ENCODE measurements around the gene COX4I1.

Gene COX4I1

DNA sequence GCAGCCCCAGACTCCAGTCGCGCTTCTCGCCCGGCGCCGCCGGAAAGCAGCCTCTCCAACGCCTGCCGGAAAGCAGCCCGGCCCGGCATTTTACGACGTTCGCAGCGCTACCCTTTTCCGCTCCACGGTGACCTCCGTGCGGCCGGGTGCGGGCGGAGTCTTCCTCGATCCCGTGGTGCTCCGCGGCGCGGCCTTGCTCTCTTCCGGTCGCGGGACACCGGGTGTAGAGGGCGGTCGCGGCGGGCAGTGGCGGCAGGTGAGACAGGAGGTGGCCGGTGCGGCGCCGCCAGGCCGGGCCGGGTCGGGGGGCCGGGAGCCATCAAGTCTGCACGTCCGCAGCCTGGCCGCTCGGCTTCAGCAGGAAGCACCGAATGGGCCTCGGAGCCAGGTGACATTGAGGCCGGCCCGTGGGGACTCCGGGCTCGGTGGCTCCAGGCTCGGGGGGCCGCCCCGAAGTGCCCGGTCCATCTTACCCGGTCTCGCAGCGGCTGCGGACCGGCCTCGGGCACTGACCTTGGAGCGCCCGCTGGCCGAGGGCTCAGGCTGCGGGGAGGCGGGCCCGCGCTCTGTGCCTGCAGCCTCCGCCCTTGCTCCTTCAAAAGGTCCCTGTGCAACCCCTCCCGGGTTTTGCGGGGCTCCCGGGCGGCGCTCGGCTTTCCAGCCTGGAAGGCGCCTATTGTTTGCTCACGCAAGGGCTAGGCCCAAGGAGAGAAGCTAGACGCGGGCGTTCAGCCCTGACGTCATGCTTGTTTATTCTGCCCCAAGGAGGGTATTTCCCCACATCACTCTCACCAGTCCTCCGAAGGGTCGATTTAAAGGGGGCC is at the start of gene COX4I1, which contains the start of gene EMC8:
Gene COX4I1, plus strand, starts transcription at position 199 of the 824 bp plus-strand sequence. CDS start 1,511 bp downstream, outside the sequence.
Gene EMC8, minus strand, starts transcription at position 48 of the 824 bp plus-strand sequence. CDS start 249 bp downstream, outside the sequence.
- peak; percentile 69 to 76 for DNase-seq (ENCODE audit: low read depth in 2 of 2)

DNA sequence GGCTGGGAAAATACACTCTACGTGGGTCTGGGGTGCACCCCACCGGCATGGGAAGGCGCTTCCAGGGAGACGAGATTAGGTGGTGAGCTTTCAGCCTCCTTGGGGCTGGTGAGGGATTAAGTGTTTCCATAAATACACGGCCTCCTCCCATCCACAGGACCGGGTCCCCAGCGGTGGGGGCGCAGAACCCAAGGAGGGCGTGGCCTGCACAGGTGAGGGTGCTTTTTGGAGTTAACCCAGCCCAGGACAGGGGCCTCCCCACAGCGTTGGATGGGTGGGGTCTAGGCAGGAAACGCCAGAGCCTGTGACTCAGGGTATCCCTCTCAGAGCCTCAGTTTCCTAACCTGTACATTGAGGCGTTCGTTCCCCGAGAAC is 49.7 kb upstream of the COX4I1 start:
- DNase-seq (ENCODE audit: low read depth in 2 of 2), result no peak

DNA sequence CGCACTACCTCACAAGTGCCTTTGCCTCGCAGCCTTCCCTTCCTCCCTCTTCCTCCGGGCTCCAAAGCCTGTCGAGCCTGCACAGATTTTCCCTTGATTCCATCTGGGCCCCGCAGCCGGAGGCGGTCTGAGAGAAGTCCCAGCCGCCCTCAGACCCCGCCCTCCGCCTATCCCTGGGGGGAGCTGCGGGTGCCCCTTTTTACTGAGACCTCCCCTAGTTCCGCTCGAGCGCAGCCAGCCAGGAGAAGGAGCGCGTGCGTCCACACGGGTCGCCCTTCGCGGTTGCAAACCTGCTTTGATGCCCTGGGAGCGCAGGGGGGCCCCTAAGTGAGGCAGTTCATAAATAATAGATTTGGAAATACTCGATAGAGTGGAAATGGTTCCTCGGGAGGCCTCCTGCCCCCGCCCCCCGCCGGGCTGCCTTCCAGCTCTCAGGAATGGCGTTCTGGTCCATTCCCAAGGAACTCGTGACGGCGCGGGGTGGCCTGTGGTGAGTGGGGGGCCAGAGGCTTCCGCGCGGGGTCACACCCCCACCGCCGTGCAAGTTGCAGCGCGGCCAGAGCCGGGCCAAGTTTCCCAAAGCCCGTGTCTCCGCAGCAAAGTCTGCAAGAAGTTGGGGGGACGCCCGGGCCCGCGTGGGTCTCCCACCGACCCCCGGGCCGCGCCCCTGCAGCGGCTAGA is 49.2 kb upstream of the COX4I1 start:
- no peak for DNase-seq (ENCODE audit: low read depth in 2 of 2)

DNA sequence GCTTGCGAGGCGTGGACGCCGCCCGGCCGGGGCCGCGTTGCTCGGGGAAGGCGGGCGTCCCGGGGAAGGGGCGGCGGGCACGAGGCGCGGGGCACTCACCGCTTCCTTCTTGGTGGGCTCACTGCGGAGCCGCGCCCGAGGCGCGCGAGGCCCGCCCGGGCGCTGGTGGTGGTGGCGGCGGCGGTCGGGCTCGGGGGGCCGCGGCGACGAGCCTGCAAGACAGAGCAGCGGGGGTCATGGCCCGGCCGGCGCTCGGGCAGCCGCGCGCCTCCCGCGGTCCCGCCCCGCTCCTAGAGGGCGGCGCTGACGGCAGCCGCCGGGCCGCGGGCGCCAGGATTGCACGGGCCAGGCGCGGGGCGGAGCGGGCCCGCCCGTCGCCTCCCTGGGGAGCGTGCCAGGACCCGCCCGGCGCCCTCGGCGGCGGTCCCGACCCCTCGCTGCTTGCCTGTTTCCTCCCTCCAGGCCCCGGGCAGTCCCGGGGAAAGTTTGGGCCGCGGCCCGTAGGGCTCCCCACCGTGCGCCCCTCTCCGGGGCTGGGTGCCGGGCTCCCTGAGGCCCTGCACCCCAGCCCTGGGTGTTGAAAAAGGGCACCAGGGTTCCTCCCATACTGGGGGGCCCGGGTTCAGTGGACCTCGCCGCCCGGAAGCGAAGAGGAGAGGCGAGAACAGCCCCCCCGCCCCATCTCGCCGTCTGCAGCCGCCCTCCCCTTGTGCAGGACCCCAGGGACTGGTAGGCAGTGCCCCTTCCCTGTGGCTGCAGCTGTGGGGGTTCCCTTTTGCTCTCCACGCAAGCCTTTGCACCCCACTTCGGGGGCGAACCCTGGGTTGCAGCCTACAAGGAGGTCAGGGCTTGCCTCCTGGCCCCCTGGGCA is 48.4 kb upstream of the COX4I1 start, which contains the start of gene C16orf74:
Gene C16orf74, minus strand, starts transcription at position 270 of the 871 bp plus-strand sequence. CDS start 15,879 bp downstream, outside the sequence.
- no peak for DNase-seq (ENCODE audit: low read depth in 2 of 2)

DNA sequence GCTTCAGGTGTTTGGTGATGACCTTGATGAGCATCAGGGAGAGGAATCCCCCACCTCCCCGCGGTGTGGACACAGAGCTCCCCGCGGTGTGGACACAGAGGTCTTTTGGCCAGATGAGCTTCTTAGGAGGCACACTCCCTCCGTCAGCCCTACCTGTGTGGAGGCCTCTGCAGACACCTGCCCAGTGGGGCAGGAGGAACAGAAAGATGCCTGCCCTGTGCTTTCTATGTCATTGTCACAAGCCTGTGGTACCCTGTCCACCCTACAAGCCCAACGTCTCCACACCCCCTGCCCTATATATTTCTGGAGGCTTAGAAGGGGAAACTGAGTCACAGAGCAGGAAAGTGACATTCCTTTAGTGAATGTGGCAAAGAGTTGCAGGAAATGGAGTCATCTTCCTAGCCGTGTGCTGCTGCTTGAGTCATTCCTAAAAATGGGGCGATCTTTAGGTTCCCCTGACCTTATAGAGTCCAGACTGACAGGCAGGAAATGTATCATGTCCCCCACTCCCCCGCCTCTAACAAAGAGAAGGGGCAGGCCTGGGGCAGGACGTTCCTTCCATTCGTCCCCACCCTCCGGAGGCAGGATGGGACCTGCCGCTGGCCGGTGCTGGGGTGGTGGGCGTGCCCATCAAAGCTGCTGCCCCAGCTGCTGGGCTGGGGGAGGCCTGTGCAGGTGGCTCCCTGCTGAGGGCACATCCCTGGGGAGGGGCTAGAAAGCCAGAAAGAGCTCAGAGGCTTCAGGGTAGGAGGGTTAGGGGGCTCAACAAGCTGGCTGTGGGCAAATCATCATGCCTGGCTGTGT is 47.6 kb upstream of the COX4I1 start:
- DNase-seq (ENCODE audit: low read depth in 2 of 2), result no peak

DNA sequence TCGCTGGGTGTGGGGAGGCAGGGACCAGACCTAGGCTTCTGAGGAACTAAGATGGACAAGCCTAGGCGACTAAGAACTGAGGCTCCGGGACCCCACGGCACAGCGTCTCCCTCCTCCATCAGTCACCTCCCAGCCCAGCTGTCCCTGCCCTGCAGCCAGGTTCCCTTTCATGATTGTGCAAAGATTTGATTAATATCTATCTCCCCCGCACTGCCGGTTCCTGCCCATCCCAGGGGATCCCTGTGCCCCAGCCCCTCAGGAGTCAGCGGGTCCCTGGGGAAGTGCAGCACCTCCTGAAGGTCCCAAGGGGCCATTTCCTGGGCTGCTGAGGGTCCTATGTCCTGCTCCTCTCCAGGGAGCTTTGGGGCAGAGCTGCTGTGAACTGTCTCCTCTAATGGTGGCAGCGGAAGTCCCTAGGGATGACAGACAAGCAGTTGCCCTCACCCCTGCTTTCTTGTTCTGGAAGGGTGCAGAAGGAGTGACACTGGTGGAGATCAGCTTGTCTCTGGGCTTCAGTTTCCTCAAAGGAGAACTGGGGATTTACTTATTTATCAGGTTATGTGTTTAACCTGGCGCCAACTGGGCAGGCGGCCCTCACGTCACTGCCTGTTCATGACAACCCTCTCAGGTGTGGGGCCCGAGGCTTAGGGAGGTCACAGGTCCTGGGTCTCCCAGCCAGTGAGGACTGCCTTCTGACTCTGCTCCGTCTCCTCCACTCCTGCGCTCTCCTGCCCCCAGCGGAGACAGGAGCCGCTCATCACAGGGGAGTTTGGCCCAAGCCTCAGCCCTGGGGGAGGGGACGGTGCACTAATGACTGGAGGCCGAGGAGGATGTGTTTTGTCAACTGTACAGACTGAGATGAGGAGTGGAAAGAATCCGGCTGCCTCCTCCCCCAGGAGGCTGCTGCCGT is 46.7 kb upstream of the COX4I1 start:
- DNase-seq (ENCODE audit: low read depth in 2 of 2), result no peak

DNA sequence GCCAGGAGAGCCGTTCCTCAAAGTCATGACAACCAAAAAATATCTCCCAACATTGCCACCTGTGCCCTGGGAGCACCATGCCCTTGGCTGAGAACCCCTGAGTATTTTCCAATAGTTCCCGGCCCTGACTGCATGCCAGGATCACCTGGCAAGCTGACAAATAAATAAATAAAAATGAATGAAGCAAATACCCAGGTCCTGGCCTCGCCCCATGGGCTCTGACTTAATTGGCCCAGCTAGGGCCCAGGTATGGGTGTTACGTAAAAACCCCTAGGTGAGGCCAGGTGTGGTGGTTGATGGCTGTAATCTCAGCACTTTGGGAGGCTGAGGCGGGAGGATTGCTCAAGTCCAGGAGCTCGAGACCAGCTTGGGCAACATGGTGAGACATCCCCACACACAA is 45.9 kb upstream of the COX4I1 start:
- DNase-seq (ENCODE audit: low read depth in 2 of 2), result no peak

DNA sequence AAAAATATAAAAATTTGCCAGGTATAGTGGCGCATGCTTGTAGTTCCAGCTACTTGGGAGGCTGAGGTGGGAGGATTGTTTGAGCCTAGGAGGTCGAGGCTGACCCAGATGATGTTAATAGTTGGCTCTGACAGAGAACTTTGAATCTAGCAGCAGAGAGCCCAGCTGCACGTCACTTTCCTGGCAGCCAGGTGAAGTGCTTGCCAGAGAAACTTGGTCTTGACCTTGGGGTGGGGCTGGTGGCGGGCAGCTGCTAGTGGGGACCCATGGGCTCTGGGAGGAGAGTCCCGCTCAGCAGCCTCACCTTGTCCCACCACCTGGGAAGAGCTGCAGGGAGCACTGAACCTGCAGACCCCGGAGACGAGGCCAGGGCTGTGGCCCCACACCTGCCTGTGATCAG is 45.5 kb upstream of the COX4I1 start:
- no peak for DNase-seq (ENCODE audit: low read depth in 2 of 2)

DNA sequence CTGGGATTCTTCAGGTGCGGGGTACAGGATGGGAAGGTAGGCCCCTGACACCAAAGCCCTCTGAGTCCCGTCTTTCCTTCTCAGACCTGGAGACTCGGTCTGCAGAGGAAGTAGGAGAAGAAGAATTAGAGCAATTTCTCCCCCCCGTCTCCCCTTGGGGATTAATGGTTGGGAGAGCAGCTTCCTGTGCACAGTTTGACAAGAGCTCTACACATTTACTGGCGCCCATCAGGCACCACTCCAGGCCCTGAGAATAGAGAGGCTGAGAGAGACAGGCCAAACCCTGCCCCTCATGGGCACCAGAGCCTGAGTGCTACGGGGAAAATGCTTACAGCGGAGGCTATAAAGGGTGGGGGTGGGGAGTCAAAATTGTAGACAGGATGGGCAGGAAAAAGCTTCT is 45.1 kb upstream of the COX4I1 start:
- no peak for DNase-seq (ENCODE audit: low read depth in 2 of 2)

DNA sequence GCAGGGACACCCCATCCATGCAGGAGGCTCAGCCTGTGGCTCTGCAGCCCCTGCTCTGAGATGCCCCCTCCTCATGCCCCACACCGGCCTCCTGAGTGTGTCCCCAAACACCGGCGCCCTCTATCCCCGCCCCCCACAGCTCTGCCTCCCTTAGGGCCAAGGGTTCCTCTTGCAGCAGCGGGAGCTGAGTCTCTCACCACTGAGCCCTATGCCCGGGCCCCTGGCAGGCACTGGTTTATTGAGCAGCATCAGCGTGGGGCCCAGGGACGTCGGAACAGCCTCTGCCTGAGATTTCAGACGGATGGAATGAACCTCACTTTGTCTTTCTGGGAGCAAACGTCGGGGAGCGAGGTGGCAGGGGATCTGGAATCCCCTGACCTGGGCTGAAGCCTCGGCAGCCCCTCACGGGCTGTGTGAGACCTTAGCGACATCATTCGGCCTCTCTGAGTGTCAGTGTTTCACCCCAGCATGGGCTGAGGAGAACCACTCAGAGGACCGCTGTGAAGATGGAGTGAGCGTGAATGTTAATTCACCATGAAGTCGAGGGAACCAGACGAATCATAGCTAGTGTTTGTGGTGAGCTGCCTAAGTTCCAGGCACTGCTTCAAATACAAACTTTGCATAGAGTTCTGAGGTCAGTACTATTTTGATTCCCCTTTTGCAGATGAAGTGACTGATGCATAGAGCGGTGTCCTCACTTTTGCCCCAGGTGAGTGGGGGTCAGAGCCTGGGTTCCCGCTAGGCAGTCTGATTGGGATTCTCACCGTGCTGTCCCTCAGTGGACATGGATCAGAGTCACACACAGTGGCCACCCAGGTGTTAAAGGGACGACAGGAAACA is 43.3 kb upstream of the COX4I1 start:
- no peak for DNase-seq (ENCODE audit: low read depth in 2 of 2)

DNA sequence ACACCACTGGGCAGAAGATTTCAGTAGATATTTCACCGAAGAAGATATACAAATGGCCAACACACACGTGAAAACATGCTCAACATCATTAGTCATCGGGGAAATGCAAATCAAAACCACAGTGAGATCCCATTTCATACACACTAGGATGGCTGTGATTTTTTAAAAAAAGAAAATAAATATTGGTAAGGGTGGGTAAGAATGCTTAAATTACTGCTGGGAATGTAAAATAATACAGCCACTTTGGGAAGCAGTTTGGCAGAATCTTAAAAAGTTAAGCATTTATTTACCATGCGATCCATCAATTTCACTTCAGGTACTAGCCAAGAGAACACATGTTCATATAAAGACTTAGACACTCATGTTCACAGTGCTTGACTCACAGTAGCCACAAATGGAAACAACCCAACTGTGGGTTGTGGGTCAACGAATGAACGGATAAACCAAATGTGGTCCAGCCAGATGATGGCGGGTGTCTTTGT is 42.1 kb upstream of the COX4I1 start:
- no peak for DNase-seq (ENCODE audit: low read depth in 2 of 2)

DNA sequence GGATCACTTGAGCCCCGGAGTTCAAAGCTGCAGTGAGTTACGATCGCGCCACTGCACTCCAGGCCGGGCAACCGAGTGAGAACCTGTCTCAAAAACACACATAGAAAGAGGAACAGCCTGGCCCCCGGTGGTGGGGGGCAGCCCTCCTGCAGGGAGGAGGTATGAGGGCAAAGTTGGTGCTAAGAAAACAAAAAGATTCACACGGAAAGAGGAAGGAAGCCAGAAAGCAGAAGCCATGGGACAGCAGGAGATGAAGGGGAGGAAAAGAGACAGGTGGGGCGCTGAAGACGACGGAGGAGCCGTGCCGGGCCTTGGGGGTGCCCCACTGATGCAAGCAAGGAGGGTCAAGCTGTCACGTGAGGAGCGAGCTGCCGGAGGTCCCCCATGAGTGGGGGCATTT is 40.4 kb upstream of the COX4I1 start:
- no peak for DNase-seq (ENCODE audit: low read depth in 2 of 2)

DNA sequence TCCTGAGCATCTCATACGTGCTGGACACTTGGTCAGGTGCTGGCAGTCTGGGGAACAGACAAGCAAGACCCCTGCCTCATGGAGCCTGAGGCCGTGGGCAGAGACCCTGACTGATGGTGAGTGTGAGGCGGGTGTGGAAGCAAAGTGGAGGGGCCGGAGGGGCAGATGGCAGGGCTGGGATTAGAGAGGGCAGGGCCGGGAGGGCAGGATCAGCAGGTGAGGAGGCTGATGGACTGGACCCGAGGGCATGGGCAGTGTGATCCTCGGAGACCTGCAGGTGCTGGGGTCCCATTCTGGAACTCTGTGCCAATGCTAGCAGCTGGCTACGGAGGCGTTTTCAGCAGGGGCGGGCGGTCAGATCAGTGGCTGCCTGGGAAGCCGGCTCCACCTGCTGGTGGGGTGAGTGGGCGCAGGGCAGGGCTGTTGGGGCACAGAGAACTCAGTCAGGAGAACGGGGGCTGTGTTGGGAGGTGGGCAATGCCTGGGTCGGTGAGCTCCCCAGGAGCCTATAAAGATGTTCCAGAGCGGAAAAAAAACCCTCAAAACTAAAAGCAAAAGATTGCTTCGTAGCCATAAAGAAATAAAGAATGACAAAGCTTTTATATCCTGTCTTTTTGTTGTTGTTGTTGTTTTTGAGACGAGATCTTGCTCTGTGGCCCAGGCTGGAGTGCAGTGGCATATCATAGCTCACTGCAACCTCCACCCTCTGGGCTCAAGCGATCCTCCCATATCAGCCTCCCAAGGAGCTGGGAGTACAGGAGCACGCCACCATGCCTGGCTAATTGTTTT is 39.7 kb upstream of the COX4I1 start:
- DNase-seq (ENCODE audit: low read depth in 2 of 2), result no peak

DNA sequence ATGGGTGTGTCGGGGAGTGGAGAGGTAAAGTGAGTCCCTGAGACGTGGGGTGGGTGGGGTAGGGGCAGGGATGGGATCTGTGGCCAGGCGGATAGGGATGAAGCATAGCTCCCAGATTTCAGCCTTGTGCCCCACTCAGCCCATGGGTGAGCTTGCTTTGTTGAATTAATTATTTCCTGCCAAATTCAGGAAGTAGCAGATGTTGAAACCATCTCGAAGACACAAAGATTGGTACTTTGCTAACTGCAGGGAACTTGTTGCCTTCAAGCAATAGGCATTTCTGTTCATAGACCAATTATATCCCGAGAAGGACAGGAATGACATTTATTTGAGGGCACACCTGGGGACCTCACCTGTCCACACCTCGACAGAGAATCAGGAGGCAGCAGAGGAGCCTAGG is 37.6 kb upstream of the COX4I1 start:
- no peak for DNase-seq (ENCODE audit: low read depth in 2 of 2)

DNA sequence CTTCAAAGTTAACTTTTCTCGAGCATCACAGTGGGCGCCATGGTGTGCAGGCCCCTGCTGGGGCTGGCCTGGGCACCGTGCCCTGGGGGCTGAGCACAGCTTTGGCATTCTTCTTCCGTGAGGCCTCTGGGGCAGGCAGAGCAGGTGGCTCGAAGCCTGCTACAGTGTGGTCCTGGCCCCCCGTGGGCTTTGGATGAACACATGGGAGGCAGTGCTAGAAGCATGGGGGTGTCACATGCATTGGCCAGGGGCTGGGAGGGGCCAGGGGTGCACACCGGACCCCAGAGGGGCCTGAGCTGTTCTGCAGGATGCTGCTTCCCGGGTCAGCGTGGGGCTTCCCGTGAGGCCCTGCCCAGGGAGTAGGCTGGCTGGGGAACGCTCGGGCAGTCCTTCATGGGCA is 36.5 kb upstream of the COX4I1 start:
- no peak for DNase-seq (ENCODE audit: low read depth in 2 of 2)

DNA sequence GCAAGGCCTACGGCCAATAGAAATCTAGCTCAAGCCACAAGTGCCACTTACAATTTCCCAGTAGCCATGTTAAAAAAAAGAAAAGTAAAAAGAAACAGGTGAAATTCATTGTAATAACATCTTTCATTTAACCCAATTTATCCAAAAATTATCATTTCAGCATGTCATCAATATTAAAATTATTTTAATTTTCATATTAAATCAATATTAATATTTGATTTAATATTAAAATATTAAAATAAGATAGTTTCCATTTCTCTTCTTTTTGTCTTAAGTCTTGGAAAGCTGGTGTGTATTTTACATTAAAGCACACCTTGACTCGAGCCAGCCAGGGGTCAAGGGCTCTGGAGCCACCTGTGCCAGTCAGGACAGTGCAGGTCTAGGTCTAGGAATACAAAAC is 35.9 kb upstream of the COX4I1 start:
- DNase-seq (ENCODE audit: low read depth in 2 of 2), result no peak

DNA sequence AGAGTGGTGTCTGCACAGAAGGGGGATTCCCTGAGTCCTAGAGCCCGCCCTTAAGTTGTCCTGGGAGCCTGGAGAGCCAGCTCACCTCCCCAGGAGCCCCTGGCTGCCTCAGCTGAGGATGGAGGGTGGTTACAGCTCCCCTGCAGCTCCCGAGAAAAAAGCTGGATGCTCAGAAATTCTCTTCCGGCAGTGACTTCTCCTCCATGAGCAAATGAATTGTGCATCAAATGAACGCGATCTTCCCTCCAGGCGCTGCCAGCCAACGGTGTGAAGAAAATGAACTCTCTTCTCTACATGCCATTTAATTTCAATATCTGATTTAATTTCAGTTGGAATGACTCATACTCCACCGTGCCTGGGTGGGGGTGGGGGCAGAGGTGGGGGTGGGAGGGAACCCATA is 34.3 kb upstream of the COX4I1 start:
- no peak for DNase-seq (ENCODE audit: low read depth in 2 of 2)

DNA sequence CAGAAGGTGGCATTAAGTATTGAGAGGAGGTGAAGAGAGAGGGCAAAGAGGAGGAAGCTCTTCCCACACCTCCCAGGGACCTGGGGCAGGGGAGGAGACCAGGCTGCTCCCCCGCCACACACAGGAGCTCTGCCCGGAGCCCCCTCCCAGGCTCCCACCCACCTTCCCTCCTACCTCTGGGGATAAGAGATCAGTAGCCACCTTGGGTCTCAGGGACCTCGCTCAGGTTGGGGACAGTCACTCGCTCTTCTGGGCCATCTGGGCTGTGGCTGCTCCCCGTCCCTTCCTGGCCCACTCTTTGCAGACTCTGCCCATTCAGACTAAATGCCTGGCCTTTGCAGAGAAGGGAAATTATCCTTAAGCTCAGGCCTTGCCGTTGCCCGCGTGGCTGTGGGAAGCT is 33.7 kb upstream of the COX4I1 start:
- no peak for DNase-seq (ENCODE audit: low read depth in 2 of 2)

Data from fibroblast of skin of left biceps (primary cell).